K562 (cell line): ENCODE results near the gene SOX4. TPM values are rescaled to one million over a fixed set of nuclear protein-coding genes. Genes with fewer than 3 reads are reported as not detected.
A peak's percentile ranks its signal among the peaks of the same experiment; 100 is the strongest.

ENCODE experiments used
- ATAC-seq: fragments of 200-7000 bp; cut with Tn5 transposase; 3 replicates; pipeline ENCODE4 v1.9.1; 2020; ENCODE audit warnings: moderate library complexity
- BruUV-seq: library from RNA; stranded (reverse); fragments of 400-500 nt; replicated peaks from 2 replicates; lab custom pipeline; 2021; lab: Mats Ljungman, UMichigan
- CTCF ChIA-PET: fragments of 300-600 bp; formaldehyde crosslinking; extraction: SDS; loops from one replicate; lab custom pipeline; 2021; ENCODE audit warnings: low intra/inter-chr PET ratio; lab: Yijun Ruan, JAX
- POLR2A ChIA-PET: fragments of 300-600, 350-650 bp; sonication (Branson Sonifier 250); formaldehyde crosslinking; extraction: SDS; loops from one replicate; lab custom pipeline; 2021; ENCODE audit warnings: antibody characterized with exemption, inconsistent platforms; lab: Yijun Ruan, JAX
- DNase-seq, 4 experiments: peaks; one replicate each; pipeline versions ENCODE4 v3.0.0 to v3.0.0-alpha.2; 2011 to 2018; ENCODE audit warnings: low spot score in 3 of 4, mixed read lengths in 3 of 4; ENCODE audit errors: extremely low read depth in 1 of 4
- FAIRE-seq: peaks from 2 replicates; lab custom pipeline; 2011; peaks lifted over from hg19 to GRCh38; lab: Jason Lieb, UNC
- H2AFZ ChIP-seq: 2 replicates; pipeline ENCODE4 v1.6.0; 2011; ENCODE audit warnings: low read depth, low read length, control low read depth, inconsistent platforms
- H3K27ac ChIP-seq: fragments of 200-600 bp; 3 replicates; pipeline ENCODE4 v1.8.0; 2011; ENCODE audit warnings: low read depth, mild to moderate bottlenecking, control low read depth, inconsistent platforms, low read length, moderate library complexity, mixed read lengths; ENCODE audit errors: extremely low read depth
- H3K27me3 ChIP-seq, 2 experiments: fragments of 300-600 bp in 1 of 2; 2 replicates in 1 of 2; 3 replicates in 1 of 2; pipeline versions ENCODE4 v1.6.0 to v1.8.0; 2011; ENCODE audit warnings: inconsistent platforms in 2 of 2, low read length in 2 of 2, mild to moderate bottlenecking in 1 of 2, mixed read lengths in 1 of 2, moderate library complexity in 1 of 2; ENCODE audit not compliant: control insufficient read depth in 2 of 2, insufficient read depth in 2 of 2
- H3K36me3 ChIP-seq: fragments of 300-600 bp; 3 replicates; pipeline ENCODE4 v1.8.0; 2011; ENCODE audit warnings: mild to moderate bottlenecking, low read length, inconsistent platforms; ENCODE audit not compliant: control insufficient read depth, insufficient read depth
- H3K4me1 ChIP-seq, 2 experiments: fragments of 200-600 bp in 1 of 2; replicated peaks in 1 of 2; 2 replicates in 1 of 2; 3 replicates in 1 of 2; pipeline versions ENCODE4 v1.5.1 to v1.8.0; 2011; ENCODE audit warnings: inconsistent platforms in 2 of 2, low read length in 2 of 2, mild to moderate bottlenecking in 1 of 2, mixed read lengths in 1 of 2, moderate library complexity in 1 of 2; ENCODE audit not compliant: control insufficient read depth in 2 of 2, insufficient read depth in 2 of 2
- H3K4me2 ChIP-seq: 2 replicates; pipeline ENCODE4 v1.6.1; 2011; ENCODE audit warnings: low read length, control low read depth, inconsistent platforms, mixed read lengths; ENCODE audit not compliant: insufficient read depth
- H3K4me3 ChIP-seq: fragments of 200-600 bp; sonication (generic), shearing (Covaris generic); 2 replicates; pipeline ENCODE4 v1.5.1; 2016; ENCODE audit warnings: control low read depth, inconsistent platforms
- H3K79me2 ChIP-seq: fragments of 200-600 bp; 3 replicates; pipeline ENCODE4 v1.8.0; 2011; ENCODE audit warnings: low read length, inconsistent platforms; ENCODE audit not compliant: control insufficient read depth, insufficient read depth
- H3K9ac ChIP-seq, 2 experiments: 2 replicates each; pipeline versions ENCODE4 v1.6.0 to v1.6.1; 2011; ENCODE audit warnings: low read depth in 2 of 2, low read length in 2 of 2, control low read depth in 1 of 2, inconsistent platforms in 1 of 2, mild to moderate bottlenecking in 1 of 2, mixed read lengths in 1 of 2; ENCODE audit not compliant: insufficient read depth in 1 of 2
- H3K9me1 ChIP-seq: one replicate; pipeline ENCODE4 v1.6.0; 2011; ENCODE audit warnings: inconsistent platforms, mild to moderate bottlenecking, low read length, moderate library complexity; ENCODE audit not compliant: control insufficient read depth, insufficient read depth
- H3K9me3 ChIP-seq: replicated peaks from 2 replicates; pipeline ENCODE4 v1.5.1; 2011; ENCODE audit warnings: low read depth, low read length, inconsistent platforms; ENCODE audit not compliant: control insufficient read depth, insufficient read depth
- H4K20me1 ChIP-seq: replicated peaks from 2 replicates; pipeline ENCODE4 v1.6.1; 2011; ENCODE audit warnings: low read length, inconsistent platforms, mixed read lengths; ENCODE audit not compliant: control insufficient read depth, insufficient read depth
- BCOR ChIP-seq: fragments of 450-650 bp; IDR thresholded peaks from 2 replicates; pipeline ENCODE4 v1.6.1; 2016
- COPS2 ChIP-seq: fragments of 450-650 bp; conservative IDR thresholded peaks from 2 replicates; pipeline ENCODE4 v1.6.1; 2016; ENCODE audit warnings: mild to moderate bottlenecking, moderate library complexity
- MAFF ChIP-seq: IDR thresholded peaks from 2 replicates; pipeline ENCODE4 v1.6.1; 2012; ENCODE audit warnings: low read length, improper control_type of control experiment
- NFE2 ChIP-seq: IDR thresholded peaks from 2 replicates; pipeline ENCODE4 v1.6.1; 2014; ENCODE audit warnings: antibody characterized with exemption, low read depth
- PHTF2 ChIP-seq: fragments of 250-450 bp; sonication (Bioruptor Pico); IDR thresholded peaks from 2 replicates; pipeline ENCODE4 v1.5.0; 2021; ENCODE audit warnings: mild to moderate bottlenecking
- SOX6 ChIP-seq: fragments of 450-650 bp; IDR thresholded peaks from 2 replicates; pipeline ENCODE4 v1.6.1; 2014; ENCODE audit warnings: mild to moderate bottlenecking
- ZNF75A ChIP-seq: fragments of 450-650 bp; formaldehyde crosslinking; IDR thresholded peaks from 2 replicates; pipeline ENCODE4 v1.4.0; 2020; ENCODE audit warnings: mild to moderate bottlenecking
- WGBS: fragments of 100-300 bp; shearing (Covaris generic); methylation state at CpG from one replicate; pipeline ENCODE4 v1.1.6; 2016; ENCODE audit warnings: low coverage, mixed read lengths; ENCODE audit not compliant: insufficient coverage; ENCODE audit errors: missing lambda C conversion rate; 5-methylcytosine and 5-hydroxymethylcytosine counted together
- in situ Hi-C: fragments of 300-500 bp; cut with MboI; formaldehyde crosslinking; loops from 4 replicates; pipeline ENCODE4 v1.15.0; 2018; ENCODE audit warnings: inconsistent platforms, mixed read lengths
- intact Hi-C: fragments of 100-400 bp; cut with micrococcal nuclease; formaldehyde crosslinking; loops from 2 replicates; pipeline ENCODE4 v1.14.2; 2022
- polyA plus RNA-seq, 8 experiments: library from polyadenylated mRNA; depleted of rRNA in 4 of 8; stranded (reverse) in 5 of 8; unstranded in 3 of 8; fragments of >200 nt; fragmentation: Nextera tagmentation in 2 of 8; fragmentation: Illumina TruSeq in 1 of 8; extraction: Ambion mirVana in 2 of 8; extraction: Trizol in 1 of 8; gene quantifications; 2 replicates each; pipeline versions ENCODE4 v1.2.1 to v1.2.3, GENCODE V29; 2011 to 2014; ENCODE audit warnings: inconsistent platforms in 1 of 8, missing spikeins in 1 of 8
- total RNA-seq, 7 experiments: library from RNA; depleted of rRNA in 6 of 7; stranded (reverse); fragments of >200 nt in 6 of 7; fragmentation: Illumina TruSeq in 2 of 7; extraction: Trizol in 2 of 7; gene quantifications; 2 replicates each; pipeline versions ENCODE4 v1.2.1 to v1.2.3, GENCODE V29; 2011 to 2021; ENCODE audit warnings: low replicate concordance in 1 of 7
- TF ChIP-seq, protein P1 (sequence below): fragments of 250-450 bp; sonication (Bioruptor Pico); IDR thresholded peaks from 2 replicates; pipeline ENCODE4 v1.5.0; 2020; ENCODE audit warnings: mild to moderate bottlenecking, borderline replicate concordance
- TF ChIP-seq, protein P2 (sequence below): fragments of 450-650 bp; formaldehyde crosslinking; IDR thresholded peaks from 2 replicates; pipeline ENCODE4 v1.4.0; 2020; ENCODE audit warnings: mild to moderate bottlenecking, moderate library complexity

Gene SOX4
- total and polyA plus RNA-seq, 9 of the 15 experiments (the other 6 are each of a cell fraction or from before 2014, with no cell fraction given) = 0.03 to 0.29 (median 0.04) TPM

DNA sequence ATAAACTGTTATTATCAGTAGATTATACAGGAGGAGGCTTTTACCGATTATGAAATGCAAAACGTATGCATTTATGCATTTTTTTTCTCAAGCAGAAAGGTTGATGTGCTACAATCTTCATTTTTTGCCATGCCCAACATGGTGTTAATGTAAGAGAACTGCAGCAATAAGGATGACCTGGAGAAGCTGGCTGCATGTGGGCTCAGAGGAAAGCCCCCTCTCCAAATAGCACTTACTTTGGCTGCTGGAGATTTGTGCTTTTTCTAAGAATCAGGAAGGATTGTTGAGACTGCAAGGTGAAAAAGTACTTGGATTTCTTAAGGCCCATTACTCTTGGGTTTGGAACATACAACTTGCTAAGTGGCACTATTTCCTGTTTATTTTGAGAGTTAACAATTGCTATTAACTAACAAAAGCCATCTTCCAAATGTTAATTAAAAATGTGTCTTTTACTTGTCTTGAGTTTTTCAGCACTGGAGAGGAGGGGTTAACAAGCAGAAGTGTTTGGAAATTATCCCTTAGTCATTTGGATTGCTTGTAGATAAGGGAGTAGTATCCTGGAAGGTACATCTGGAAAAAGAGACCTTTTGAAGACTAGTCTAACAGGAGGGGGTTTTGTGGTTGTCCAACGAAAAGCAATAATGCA lies 5.6 kb downstream of the SOX4 start:
- Histone ChIP-seq H2AFZ (no peak overlapping the region), H3K79me2 (no peaks in the 10 kb centered on the region), H4K20me1 (no peaks in the 10 kb centered on the region), H3K9me3 (no peaks in the 10 kb centered on the region), H3K4me2 (no peak overlapping the region), H3K27me3 (peaks cover 19 to 20% of the 10 kb centered on the region in 2 experiments), H3K36me3 (no peaks in the 10 kb centered on the region), H3K4me1 (peaks cover 0 to 23% of the 10 kb centered on the region in 2 experiments; a peak in 2 of 5 replicates), H3K4me3 (no peak overlapping the region), H3K9me1 (no peaks in the 10 kb centered on the region), H3K9ac (no peak overlapping the region), H3K27ac (no peak overlapping the region)
- no peak for DNase-seq
- in situ Hi-C loops (no loop called here), intact Hi-C loops (loop anchor here (10.0 kb wide), 3 partner anchors 724 to 1504 kb away; no protein-coding TSS in a partner anchor)
- CTCF ChIA-PET = no interaction called here
- no peak for FAIRE-seq
- WGBS = 0% methylated on average over 3 of the region's 3 CpGs
- no peak for TF ChIP-seq SOX6
- TF ChIP-seq NFE2 = peak; percentile 29; the same call in 1 of the 2 replicates
- no TSS peak for BruUV-seq
- POLR2A ChIA-PET = interaction anchor here (0.6 kb wide), 1 partner anchor 16 kb away, joined by 3 read pairs; no protein-coding TSS in a partner anchor
- no peak for ATAC-seq

DNA sequence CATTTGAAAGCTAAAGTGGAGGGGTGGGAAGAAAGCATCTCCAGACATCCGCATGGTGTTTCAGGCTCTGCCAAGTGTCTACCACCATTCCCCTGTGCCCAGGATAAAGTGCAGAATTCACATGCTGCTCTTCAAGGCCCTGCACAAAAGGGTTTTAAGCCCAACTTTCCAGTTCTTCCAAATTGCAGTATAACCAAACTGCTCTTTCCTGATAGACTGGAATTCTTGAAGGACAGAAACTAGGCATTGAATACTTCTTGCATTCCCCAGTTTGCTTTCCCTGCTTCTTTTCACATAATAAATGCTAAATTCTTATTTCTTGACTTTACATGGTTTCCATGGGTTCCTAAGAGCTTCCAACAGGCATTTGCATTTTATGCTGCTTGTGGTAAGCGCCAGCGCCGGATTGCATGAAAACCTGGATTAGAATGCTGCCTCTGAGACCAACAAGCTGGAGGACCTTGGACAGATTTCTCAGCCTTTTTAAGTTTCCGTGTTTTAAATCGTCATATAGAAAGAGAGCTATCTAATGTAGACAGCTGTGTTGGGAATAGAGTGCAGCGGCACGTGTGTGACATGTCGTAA lies 7.9 kb downstream of the SOX4 start:
- Histone ChIP-seq H3K4me1 (peaks cover 0 to 5% of the 10 kb centered on the region in 2 experiments; a peak in 1 of 5 replicates), H3K9ac (no peak overlapping the region), H2AFZ (no peak overlapping the region), H3K4me2 (no peak overlapping the region), H3K9me1 (no peaks in the 10 kb centered on the region), H4K20me1 (no peaks in the 10 kb centered on the region), H3K36me3 (no peaks in the 10 kb centered on the region), H3K27ac (no peak overlapping the region), H3K9me3 (no peaks in the 10 kb centered on the region), H3K27me3 (peaks cover 16 to 18% of the 10 kb centered on the region in 2 experiments; a peak in 4 of 5 replicates), H3K79me2 (no peaks in the 10 kb centered on the region), H3K4me3 (no peak overlapping the region)
- FAIRE-seq (no peak), ATAC-seq (no peak), DNase-seq (no peak)
- ChIA-PET CTCF (no interaction called here), POLR2A (no interaction called here)
- BruUV-seq = no TSS peak
- WGBS = 3% methylated on average over 9 of the region's 9 CpGs
- in situ Hi-C loops (loop anchor here (5.0 kb wide), 1 partner anchor 1039 kb away; no protein-coding TSS in a partner anchor), intact Hi-C loops (no loop called here)
- TF ChIP-seq, protein P1, sequence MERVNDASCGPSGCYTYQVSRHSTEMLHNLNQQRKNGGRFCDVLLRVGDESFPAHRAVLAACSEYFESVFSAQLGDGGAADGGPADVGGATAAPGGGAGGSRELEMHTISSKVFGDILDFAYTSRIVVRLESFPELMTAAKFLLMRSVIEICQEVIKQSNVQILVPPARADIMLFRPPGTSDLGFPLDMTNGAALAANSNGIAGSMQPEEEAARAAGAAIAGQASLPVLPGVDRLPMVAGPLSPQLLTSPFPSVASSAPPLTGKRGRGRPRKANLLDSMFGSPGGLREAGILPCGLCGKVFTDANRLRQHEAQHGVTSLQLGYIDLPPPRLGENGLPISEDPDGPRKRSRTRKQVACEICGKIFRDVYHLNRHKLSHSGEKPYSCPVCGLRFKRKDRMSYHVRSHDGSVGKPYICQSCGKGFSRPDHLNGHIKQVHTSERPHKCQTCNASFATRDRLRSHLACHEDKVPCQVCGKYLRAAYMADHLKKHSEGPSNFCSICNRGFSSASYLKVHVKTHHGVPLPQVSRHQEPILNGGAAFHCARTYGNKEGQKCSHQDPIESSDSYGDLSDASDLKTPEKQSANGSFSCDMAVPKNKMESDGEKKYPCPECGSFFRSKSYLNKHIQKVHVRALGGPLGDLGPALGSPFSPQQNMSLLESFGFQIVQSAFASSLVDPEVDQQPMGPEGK (CRISPR knock-in tag) = no peak
- TF ChIP-seq, protein P2, sequence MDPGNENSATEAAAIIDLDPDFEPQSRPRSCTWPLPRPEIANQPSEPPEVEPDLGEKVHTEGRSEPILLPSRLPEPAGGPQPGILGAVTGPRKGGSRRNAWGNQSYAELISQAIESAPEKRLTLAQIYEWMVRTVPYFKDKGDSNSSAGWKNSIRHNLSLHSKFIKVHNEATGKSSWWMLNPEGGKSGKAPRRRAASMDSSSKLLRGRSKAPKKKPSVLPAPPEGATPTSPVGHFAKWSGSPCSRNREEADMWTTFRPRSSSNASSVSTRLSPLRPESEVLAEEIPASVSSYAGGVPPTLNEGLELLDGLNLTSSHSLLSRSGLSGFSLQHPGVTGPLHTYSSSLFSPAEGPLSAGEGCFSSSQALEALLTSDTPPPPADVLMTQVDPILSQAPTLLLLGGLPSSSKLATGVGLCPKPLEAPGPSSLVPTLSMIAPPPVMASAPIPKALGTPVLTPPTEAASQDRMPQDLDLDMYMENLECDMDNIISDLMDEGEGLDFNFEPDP = no peak
- no peak for TF ChIP-seq BCOR
- no peak for TF ChIP-seq ZNF75A (CRISPR knock-in tag)
- TF ChIP-seq COPS2 = no peak
- TF ChIP-seq PHTF2 = no peak
- TF ChIP-seq MAFF = no peak
